Colon (tissue), 2 donors: ENCODE results near the gene TGM6.
"Not testable (repeated sequence)": the region's sequence is repeated elsewhere in the genome, so short reads cannot be mapped to it uniquely, and the experiment has no call there.

Experiments
- FAIRE-seq: peaks from 2 replicates; lab custom pipeline; 2012; peaks lifted over from hg19 to GRCh38; lab: Jason Lieb, UNC
- donor health status: control.
- donor health status: control.

The TGM6 gene

DNA sequence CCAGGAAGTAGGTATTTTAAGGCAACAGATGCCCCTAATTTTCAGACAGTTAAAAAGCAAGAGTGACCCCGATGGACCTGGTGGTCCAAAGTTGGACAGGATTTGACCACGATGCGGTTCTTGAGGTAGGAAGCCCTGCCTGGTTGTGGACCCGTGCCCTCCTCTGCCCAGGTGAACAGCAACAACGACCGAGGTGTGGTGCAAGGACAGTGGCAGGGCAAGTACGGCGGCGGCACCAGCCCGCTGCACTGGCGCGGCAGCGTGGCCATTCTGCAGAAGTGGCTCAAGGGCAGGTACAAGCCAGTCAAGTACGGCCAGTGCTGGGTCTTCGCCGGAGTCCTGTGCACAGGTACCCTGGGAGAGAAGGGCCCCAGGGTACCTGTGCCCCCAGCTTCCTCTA is 18.7 kb downstream of the TGM6 start:
- FAIRE-seq: no peak

GRCh38 chr20:2400290-2400689 is 19.6 kb downstream of the TGM6 start:
- FAIRE-seq: no peak

DNA sequence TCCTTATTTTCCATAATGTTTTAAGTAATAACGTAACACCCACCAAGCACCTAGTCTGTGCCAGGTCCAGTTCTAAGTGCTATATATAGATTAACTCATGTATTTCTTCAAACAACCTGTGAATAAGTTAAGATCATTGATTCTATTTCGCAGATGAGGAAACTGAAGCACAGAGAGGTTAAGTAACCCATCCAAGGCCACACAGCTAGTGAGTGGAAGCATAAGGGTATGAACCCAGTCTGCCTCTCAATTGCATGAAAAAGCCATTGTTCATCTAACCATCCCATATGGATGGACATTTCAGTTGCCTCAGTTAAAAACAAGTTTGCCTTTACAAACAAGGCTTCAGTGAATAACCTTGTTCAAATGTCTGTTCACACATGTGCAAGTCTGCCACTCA is 20.8 kb downstream of the TGM6 start:
- no peak for FAIRE-seq

DNA sequence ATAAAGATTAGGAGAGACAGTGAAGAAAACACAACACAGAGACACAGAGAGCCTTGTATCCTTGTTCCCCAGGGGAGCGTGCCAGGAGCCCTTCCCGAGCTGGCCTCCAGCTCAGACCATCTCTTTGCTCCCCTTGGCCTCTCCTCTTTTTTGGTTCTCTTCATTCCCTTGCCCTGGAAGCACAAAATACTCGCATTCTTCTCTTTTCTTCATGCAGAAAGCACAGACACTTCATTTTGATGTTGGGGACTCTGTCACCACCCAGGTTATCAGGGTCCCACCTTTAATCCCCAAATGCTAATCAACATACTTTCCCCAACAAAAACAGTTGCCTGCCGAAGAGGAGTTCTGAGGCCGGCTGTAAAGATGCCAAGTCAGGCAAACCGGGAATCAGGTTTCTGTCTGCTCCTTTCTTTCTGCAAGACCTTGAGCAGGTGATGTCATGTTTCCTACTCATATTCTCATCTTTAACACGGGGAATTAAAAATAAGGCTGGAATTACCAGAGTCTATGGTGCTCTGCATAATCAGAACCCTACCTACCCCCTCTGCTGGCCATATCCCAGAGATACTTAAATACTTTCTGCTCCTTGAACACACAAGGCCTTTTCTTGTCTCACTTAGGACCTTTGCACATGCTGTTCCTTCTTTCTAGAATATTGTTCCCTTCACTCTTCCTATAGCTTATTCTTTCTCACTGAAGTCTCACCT is 21.7 kb downstream of the TGM6 start:
- FAIRE-seq: no peak

- no peak for FAIRE-seq
Observed at GRCh38 chr20:2403291-2404052, 22.8 kb downstream of the TGM6 start.

DNA sequence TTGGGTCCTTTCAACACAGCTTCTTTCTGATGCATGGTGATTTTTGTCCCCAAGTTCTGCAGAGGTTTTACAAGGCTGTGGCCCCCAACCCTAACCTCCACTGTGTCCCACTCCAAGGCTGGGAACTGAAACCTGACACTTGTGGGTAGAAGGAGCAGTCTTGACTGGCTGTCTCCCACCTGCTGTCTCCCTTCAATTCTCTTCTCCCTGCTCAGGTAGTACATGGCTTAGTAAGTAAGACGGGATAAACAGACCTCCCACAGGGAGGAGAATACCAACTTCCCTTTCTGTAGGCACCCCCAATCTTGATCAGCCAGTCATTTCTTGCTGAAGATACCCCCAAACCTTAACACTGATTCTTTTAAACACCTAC is 25.0 kb downstream of the TGM6 start:
- FAIRE-seq: no peak

- not testable (repeated sequence) for FAIRE-seq
Observed at GRCh38 chr20:2407355-2407754, 26.7 kb downstream of the TGM6 start.

DNA sequence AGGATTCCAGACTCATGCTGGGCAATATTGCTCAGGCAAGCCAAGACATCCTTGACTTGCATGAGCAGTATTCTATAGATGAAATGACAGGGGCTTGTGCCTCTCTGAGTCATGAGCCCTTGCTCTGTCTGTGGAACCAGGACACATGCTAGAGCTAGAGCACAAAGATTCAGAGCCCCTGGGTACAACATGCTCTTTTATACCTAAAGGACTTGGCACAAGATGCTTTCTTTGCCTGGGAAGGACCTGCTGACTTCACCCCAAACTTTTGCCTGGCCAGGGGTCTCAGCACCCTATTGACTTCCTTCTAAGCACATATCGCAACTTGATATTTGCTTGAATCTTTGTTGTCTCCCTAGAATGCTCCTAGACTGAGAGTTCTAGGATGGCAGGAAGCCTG is 27.4 kb downstream of the TGM6 start:
- no peak for FAIRE-seq

DNA sequence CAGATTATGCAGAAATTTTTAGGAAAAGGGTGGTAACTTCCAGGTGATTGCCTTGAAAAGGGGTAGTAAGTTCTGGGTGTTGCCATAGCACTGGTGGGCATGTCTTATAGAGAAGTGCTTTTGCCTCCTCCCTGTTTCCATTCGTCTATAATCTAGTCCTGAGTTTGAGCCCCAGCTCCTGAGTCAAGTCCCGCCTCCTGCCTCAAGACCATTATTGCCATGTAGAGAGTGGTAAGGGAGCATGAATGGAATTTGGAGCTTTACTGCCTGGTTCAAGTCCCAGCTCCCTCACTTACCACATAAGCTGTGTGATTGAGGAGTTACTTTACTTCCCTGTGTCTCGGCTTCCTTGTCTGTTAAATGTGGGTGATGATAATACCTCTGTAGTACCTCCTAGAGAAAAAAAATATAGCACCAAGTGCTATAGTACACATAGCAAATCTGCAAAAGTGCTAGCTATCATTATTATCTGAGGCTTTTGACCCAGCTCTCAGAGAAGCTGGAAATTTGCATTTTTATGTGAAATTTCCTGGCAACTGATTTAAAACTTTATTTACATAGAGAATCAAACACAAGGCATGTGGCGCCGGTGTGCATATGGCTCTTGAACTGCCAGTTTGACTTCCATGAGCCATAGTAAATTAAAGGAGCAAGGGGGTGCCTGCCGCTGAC is 36.0 kb downstream of the TGM6 start:
- no peak for FAIRE-seq

GRCh38 chr20:2417213-2417541 is 36.5 kb downstream of the TGM6 start:
- no peak for FAIRE-seq

- FAIRE-seq: no peak
Observed at GRCh38 chr20:2418388-2418787, 37.7 kb downstream of the TGM6 start.

- FAIRE-seq: no peak
Observed at GRCh38 chr20:2420510-2420909, 39.8 kb downstream of the TGM6 start.

DNA sequence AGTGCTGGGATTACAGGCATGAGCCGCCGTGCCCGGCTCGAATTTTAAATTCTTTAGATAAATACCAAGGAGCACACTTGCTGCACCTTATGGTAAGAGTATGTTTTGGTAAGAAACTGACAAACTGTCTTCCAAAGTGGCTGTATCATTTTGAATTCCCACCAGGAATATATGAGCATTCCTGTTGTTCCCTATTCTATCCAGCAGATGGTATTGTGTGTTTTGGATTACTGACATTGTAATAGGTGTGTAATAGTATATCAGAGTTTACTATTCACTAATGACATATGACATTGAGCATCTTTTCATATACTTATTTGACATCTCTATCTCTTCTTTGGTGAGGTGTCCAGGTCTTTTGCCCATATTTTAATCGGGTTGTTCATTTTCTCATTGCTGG is 40.5 kb downstream of the TGM6 start:
- FAIRE-seq: no peak

DNA sequence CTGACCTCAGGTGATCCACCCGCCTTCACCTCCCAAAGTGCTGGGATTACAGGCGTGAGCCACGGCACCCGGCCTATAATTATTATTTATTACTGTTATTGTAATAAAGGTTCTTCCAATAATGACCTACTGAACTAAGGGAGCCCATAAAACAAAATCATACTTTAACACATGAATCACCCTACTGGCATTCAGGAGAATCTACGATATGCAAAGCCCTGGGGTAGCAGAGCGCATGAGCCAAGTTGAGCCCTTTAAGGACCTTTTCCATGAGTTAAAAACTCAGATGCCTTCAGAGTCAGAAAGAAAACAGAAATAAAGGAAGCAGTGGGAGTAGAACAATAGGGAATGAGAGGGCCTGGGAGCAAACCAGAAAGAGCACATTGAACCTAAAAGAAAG is 48.4 kb downstream of the TGM6 start:
- FAIRE-seq: no peak

GRCh38 chr20:2430538-2430937 is 49.8 kb downstream of the TGM6 start:
- FAIRE-seq: no peak

DNA sequence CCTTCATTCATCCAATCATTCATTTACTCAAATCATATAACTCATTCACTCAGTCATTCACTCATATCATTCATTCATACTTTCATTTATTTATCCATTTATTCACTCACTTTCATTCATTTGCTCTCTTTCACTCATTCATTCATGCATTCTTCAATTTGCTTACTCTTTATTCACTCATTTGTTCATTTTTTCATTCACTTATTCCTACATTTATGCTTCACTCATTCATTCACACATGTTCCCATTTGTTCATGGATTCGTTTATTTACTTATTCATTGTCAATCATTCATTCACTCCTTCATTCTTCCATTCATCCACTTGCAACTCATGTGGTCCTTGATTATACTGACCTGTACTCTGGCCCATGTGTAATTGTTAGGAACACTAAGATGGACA is 50.5 kb downstream of the TGM6 start:
- no peak for FAIRE-seq

- FAIRE-seq: no peak
Observed at GRCh38 chr20:2446845-2447244, 66.1 kb downstream of the TGM6 start.

DNA sequence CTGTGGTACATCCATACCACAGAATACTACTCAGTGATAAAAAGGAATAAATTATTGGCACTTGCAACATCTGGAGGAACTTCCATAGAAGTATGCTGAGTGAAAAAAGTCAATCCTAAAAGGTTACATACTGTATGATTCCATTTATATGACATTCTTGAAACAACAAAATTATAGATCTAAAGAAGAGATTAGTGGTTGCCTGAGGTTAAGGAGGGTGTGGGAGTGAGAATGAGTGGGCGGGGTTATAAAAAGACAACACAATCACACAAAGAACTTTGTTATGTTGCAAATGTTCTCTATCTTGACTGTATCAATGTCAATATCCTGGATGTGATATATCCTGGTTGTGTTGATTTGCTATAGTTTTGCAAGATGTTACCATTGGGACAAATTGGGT is 68.7 kb downstream of the TGM6 start:
- FAIRE-seq: no peak

DNA sequence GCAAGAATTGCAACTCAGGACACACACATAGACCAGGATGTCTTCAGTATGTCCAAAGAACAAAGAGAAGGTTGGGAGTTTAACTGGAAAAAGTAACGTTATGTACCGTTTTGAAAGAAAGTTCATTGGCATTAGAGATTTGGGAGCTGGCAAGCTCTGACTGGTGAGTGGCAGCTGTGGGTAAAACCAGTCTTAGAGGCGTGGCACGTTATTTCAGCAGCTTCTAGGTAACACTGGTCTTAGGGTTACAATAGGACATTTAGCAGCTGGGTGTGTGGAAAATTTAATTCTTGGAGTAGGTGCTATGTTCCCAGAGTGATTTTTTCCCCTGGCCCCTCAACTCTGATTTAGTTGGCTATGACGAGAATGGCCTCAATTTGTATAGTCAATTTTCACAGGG is 70.7 kb downstream of the TGM6 start:
- no peak for FAIRE-seq

DNA sequence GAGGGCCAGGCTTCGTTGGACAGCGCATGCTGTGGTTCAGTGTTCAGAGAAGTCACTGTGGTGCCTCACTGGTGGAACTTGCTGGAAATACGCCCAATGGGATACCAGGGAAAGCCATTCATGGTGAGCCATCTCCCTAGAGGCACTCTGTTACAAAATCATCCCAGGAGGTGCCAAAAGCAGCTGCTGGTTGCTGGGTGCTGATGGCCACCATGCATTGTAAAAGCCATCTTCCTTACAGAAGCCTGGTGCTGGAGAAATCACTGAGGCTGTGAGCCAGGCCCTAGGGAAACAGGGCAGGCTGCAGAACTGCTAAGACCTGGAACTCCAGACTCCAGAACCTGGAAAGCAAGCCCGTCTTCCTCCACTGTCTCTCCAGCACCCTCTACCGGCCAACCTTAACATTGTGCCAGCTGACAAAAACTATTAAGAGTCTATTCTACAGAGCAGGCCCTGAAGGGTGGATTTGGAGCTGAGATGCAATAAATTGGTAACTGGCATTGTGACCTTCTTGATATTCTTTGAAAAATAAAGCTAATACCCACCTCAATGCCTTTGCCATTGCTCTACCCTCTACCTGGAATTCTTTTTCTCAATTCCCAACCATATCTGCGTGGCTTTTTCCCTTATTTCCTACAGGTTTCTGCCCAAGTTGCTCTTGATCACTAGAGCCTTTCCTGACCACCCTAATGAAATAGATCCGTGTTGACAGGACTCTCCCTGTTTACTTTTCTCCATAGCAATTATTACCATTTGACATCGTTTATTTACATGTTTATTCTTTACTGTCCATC is 71.4 kb downstream of the TGM6 start:
- FAIRE-seq: no peak

- FAIRE-seq: no peak
Observed at GRCh38 chr20:2453792-2454191, 73.1 kb downstream of the TGM6 start.

DNA sequence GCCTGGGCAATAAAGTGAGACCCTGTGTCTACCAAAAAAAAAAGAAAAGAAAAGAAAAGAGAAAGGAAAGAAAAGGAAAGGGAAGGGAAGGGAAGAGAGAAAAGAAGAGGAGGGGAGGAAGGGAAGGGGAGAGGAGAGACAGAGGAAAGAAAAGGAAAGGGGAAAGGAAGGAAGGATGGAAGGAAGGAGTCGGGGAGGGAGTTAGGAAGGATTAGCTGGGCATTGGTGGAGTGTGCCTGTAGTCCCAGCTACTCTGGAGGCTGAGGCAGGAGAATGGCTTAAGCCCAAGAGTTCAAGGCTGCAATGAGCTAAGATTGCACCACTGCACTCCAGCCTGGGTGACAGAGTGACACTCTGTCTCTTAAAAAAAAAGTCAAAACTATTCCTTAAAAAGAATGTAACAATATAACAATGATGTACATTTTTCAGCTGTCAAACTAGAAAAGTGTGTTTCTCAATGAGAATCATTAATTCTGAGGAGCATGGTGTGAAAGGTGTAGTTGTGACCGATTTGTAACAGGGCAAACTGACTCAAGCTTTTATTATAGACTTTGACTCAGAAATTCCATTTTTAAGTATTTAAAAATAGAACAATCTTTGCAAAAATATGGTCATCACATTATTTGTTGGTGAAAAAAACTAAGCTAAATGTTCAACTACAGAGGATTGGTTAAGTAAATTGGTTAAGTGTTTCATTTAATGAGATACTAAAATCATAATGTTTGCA is 75.2 kb downstream of the TGM6 start:
- no peak for FAIRE-seq
